GM18858 (cell line): ENCODE measurements around the gene PRAMEF10.
"Not testable (repeated sequence)": the region's sequence is repeated elsewhere in the genome, so short reads cannot be mapped to it uniquely, and the experiment has no call there.

ENCODE experiments used
- ATAC-seq: cut with Tn5 transposase; IDR thresholded peaks from one replicate; pipeline ENCODE4 v1.9.1; 2021; ENCODE audit not compliant: unreplicated experiment

The PRAMEF10 gene, protein sequence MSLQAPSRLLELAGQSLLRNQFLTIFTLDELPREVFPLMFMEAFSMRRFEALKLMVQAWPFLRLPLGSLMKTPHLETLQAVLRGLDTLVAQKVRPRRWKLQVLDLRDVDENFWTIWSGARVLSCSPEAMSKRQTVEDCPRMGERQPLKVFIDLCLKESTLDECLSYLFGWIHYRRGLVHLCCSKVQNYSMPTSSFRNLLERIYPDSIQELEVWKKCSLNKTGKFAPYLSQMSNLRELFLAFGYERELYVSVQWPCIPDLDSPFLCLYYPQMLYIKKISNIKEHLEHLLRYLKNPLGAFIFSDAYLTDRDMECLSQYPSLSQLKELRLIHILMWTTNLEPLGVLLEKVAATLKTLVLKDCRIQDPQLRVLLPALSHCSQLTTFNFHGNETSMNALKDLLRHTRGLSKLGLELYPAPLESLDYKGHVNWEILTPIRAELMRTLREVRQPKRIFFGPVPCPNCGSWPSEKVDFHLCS

GRCh38 chr1:12898170-12898569 lies at the start of gene PRAMEF10:
Gene PRAMEF10 (minus strand): TSS chr1:12898270. CDS start chr1:12895847, 2,423 bp downstream.
- not testable (repeated sequence) for ATAC-seq

DNA sequence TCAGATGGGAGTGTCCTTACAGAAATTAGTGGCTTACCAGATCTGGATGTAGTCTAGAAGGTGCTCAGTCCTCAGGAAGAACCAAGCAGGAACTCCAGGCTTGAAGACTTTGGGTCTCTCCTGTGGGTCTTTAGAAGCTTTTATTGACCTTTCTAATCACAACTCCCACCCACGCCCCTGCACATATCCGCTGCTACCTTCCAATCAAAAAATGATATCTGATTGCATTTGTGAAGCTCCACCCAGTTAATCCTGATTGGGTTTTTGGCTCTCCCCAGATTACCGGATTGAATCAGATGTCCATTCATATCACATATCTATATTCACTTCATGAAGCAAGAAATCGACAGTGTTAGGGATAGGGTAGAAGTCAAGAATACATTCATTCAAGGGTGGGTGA lies 49.4 kb upstream of the PRAMEF10 start, which contains the start of gene PRAMEF6:
Gene PRAMEF6 (minus strand): TSS at position 101 of the 400 bp plus-strand sequence. CDS start 5,062 bp downstream, outside the sequence.
- not testable (repeated sequence) for ATAC-seq

DNA sequence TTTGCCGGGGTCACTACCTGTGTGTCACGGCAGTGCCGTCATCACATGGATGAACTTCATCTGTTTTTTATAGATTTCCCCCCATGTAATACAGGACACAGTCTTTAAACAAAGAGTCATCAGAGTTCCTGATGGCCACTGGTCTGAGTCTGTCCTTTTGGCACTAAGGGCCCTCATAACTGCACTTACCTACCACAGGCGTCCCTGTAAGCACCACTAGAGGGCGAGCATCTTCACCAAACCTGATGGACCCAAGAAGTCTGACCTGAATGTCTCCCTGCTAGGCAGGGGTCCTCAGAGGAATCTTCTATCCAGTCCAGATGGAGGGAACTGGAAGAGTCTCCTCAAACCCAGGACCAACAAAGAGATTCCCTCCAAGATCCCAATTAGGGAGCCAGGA lies 26.3 kb upstream of the PRAMEF10 start:
- ATAC-seq, result not testable (repeated sequence)

GRCh38 chr1:12921749-12922148 lies 23.7 kb upstream of the PRAMEF10 start:
- ATAC-seq, result not testable (repeated sequence)

DNA sequence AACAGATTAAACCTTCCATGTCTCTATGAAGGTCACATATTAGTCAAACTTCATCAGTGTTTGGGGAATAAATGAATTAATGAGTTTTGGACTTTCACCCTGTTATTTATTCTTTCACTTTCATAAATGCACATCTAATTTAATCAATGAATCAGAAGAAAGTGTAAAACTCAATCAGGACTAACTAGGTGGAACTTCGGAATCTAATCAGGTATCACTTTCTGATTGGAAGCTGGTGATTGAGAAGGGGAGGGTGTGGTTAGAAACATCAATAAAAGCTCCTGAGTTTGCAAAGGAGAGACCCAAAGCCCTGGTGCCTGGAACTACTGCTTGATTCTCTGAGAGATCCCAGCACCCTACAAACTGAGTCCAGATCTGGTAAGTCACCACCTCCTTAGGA lies 18.2 kb upstream of the PRAMEF10 start, which contains the start of gene PRAMEF7:
Gene PRAMEF7 (plus strand): TSS at position 301 of the 400 bp plus-strand sequence. CDS start 1,083 bp downstream, outside the sequence.
- not testable (repeated sequence) for ATAC-seq

DNA sequence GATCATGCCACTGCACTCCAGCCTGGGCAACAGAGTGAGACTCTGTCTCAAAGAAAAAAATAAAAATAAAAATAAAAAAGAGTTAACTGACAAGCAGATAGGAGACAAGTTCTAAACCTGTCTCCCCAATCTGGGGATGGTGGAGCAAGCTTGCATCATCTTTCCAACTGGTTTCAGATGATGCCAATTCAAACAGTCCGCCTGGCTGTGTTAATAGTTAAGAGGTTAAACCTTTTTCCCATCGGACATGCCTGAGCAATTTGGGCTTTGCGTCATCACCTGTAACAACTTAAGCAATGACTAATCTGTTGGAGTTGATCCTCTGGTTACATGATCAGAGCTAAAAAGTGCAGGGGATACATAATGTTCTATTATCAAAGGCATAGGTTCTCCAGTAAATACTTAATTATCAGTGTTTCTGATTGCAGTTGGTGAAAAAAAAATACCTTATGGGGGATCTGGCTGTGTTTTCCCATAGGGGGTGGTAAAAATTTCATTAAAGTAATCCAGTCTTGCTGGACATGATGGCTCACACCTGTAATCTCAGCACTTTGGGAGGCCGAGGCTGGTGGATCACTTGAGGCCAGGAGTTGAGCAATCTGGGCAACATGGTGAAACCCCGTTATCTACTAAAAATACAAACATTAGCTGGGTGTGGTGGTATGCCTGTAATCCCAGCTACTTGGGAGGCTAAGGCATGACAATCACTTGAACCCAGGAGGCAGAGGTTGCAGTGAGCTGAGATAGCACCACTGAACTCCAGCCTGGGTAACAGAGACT lies 5.9 kb upstream of the PRAMEF10 start:
- not testable (repeated sequence) for ATAC-seq

GRCh38 chr1:12899186-12899585 lies 1.1 kb upstream of the PRAMEF10 start:
- ATAC-seq, result not testable (repeated sequence)

GRCh38 chr1:12886101-12886500 lies 12.0 kb downstream of the PRAMEF10 start, which contains the start of gene PRAMEF4:
Gene PRAMEF4 (minus strand): TSS chr1:12886201. CDS start chr1:12883394, 2,807 bp downstream.
- ATAC-seq, result not testable (repeated sequence)

- not testable (repeated sequence) for ATAC-seq
Observed at GRCh38 chr1:12878453-12878852, 19.6 kb downstream of the PRAMEF10 start.

- not testable (repeated sequence) for ATAC-seq
Observed at GRCh38 chr1:12863131-12863880, 34.8 kb downstream of the PRAMEF10 start.

DNA sequence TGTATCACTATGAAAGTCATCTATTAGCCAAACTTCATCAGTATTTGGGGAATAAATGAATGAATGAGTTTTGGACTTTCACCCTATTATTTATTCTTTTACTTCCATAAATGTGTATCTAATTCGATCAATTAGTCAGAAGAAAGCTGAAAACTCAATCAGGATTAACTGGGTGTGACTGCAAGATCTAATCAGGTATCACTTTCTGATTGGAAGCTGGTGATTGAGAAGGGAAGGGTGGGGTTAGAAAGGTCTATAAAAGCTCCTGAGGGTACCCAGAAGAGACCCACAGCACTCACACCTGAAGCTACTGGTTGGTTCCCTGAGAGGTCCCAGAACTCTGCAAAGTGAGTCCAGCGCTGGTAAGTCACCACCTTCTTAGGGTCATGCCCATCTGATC lies 41.3 kb downstream of the PRAMEF10 start, which contains the start of gene PRAMEF2:
Gene PRAMEF2 (plus strand): TSS at position 301 of the 400 bp plus-strand sequence. CDS start 1,924 bp downstream, outside the sequence.
- ATAC-seq, result not testable (repeated sequence)

- no peak for ATAC-seq
Observed at GRCh38 chr1:12851779-12852178, 46.3 kb downstream of the PRAMEF10 start.

DNA sequence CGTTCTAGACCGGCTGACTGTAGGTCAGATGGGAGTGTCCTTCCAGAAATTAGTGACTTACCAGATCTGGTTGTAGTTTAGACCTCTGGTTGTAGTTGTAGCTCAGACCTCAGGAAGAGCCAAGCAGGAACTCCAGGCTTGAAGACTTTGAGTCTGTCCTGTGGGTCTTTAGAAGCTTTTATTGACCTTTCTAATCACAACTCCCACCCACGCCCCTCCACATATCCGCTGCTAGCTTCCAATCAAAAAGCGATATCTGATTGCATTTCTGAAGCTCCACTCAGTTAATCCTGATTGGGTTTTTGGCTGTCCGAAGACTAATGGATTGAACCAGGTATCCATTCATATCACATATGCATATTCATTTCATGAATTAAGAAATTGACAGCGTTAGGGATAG lies 49.5 kb downstream of the PRAMEF10 start, which contains the start of gene HNRNPCL1:
Gene HNRNPCL1 (minus strand): TSS at position 101 of the 400 bp plus-strand sequence. CDS start 431 bp downstream, outside the sequence.
- not testable (repeated sequence) for ATAC-seq
